ENCODE measurements around the gene RAB1A. TPM values are rescaled to one million over a fixed set of nuclear protein-coding genes. Genes with fewer than 3 reads are reported as not detected.

The RAB1A gene
- total and polyA plus RNA-seq, 2 of the 13 experiments (the other 11 are each of a cell fraction or from before 2014, with no cell fraction given) = 206 to 226 TPM

DNA sequence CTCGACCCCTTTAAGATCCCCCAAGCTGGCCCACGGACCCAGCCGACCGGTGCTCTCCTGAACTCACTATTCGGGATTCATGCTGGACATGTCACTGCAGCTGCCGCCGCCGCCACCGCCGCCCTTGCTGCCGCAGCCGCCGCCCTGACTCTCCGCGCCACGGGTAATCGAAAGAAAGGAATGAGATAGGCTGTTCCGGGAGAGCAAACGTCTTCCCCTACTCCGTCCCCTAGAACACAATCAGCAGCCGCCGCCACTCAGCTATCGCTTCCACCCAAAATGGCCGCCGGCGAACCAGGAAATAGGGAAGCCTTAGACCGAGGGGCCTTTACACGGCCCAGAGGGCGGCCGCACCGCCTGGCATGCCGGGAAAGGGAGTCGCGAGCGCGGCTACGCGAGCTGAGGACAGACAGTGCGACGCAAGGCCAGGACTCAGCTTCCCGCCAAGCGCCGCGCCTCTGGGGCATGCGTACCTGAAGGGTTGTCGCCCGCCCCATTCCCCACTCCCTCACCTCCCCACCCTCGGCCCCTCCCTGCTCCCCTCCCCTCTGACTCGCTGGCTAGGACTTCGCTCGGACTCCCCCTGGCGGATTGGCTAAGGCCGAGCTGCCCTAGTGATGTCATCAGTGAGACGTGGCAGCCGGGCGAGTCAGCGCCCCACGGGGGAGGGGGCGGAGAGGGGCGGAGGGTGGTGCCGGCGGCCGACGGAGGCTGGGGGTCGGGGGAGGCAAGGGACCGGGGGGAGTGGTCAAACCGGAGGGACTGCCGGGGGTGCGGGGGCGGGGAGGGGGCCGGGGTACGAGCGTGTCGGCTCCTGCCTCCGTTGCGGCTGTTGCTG is at the start of gene RAB1A (continued):
- TF ChIP-seq, protein P1, sequence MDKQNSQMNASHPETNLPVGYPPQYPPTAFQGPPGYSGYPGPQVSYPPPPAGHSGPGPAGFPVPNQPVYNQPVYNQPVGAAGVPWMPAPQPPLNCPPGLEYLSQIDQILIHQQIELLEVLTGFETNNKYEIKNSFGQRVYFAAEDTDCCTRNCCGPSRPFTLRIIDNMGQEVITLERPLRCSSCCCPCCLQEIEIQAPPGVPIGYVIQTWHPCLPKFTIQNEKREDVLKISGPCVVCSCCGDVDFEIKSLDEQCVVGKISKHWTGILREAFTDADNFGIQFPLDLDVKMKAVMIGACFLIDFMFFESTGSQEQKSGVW (CRISPR knock-in tag; IDR thresholded peaks at IDR 0.05; ENCODE audit: borderline replicate concordance) = no peak
- TF ChIP-seq GTF3A (CRISPR knock-in tag; conservative IDR thresholded peaks at IDR 0.05) (peak; percentile 20; the same call in 1 of the 2 replicates), NFRKB (IDR thresholded peaks at IDR 0.05) (peak; percentile 95), ZNF468 (CRISPR knock-in tag; IDR thresholded peaks at IDR 0.05) (no peak), ZNF296 (CRISPR knock-in tag; conservative IDR thresholded peaks at IDR 0.05) (no peak), ZNF234 (CRISPR knock-in tag; conservative IDR thresholded peaks at IDR 0.05) (no peak), KLF6 (CRISPR knock-in tag; IDR thresholded peaks at IDR 0.05) (no peak; the same call in 1 of the 2 replicates), TMF1 (CRISPR knock-in tag; IDR thresholded peaks at IDR 0.05; ENCODE audit: low read depth) (no peak), IRF2 (CRISPR knock-in tag; IDR thresholded peaks at IDR 0.05) (peak; percentile 95)
- TF ChIP-seq, protein P2, sequence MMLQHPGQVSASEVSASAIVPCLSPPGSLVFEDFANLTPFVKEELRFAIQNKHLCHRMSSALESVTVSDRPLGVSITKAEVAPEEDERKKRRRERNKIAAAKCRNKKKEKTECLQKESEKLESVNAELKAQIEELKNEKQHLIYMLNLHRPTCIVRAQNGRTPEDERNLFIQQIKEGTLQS (CRISPR knock-in tag; IDR thresholded peaks at IDR 0.05) = peak; percentile 59
- TF ChIP-seq, protein P3, sequence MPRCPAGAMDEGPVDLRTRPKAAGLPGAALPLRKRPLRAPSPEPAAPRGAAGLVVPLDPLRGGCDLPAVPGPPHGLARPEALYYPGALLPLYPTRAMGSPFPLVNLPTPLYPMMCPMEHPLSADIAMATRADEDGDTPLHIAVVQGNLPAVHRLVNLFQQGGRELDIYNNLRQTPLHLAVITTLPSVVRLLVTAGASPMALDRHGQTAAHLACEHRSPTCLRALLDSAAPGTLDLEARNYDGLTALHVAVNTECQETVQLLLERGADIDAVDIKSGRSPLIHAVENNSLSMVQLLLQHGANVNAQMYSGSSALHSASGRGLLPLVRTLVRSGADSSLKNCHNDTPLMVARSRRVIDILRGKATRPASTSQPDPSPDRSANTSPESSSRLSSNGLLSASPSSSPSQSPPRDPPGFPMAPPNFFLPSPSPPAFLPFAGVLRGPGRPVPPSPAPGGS (CRISPR knock-in tag; IDR thresholded peaks at IDR 0.05) = peak; percentile 92
- TF ChIP-seq, protein P4, sequence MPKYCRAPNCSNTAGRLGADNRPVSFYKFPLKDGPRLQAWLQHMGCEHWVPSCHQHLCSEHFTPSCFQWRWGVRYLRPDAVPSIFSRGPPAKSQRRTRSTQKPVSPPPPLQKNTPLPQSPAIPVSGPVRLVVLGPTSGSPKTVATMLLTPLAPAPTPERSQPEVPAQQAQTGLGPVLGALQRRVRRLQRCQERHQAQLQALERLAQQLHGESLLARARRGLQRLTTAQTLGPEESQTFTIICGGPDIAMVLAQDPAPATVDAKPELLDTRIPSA (CRISPR knock-in tag; IDR thresholded peaks at IDR 0.05; ENCODE audit: borderline replicate concordance) = peak; percentile 10; the same call in 1 of the 2 replicates
- TF ChIP-seq, protein P5, sequence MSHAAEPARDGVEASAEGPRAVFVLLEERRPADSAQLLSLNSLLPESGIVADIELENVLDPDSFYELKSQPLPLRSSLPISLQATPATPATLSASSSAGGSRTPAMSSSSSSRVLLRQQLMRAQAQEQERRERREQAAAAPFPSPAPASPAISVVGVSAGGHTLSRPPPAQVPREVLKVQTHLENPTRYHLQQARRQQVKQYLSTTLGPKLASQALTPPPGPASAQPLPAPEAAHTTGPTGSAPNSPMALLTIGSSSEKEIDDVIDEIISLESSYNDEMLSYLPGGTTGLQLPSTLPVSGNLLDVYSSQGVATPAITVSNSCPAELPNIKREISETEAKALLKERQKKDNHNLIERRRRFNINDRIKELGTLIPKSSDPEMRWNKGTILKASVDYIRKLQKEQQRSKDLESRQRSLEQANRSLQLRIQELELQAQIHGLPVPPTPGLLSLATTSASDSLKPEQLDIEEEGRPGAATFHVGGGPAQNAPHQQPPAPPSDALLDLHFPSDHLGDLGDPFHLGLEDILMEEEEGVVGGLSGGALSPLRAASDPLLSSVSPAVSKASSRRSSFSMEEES (CRISPR knock-in tag; IDR thresholded peaks at IDR 0.05) = no peak; the same call in 1 of the 2 replicates
- TF ChIP-seq, protein P6, sequence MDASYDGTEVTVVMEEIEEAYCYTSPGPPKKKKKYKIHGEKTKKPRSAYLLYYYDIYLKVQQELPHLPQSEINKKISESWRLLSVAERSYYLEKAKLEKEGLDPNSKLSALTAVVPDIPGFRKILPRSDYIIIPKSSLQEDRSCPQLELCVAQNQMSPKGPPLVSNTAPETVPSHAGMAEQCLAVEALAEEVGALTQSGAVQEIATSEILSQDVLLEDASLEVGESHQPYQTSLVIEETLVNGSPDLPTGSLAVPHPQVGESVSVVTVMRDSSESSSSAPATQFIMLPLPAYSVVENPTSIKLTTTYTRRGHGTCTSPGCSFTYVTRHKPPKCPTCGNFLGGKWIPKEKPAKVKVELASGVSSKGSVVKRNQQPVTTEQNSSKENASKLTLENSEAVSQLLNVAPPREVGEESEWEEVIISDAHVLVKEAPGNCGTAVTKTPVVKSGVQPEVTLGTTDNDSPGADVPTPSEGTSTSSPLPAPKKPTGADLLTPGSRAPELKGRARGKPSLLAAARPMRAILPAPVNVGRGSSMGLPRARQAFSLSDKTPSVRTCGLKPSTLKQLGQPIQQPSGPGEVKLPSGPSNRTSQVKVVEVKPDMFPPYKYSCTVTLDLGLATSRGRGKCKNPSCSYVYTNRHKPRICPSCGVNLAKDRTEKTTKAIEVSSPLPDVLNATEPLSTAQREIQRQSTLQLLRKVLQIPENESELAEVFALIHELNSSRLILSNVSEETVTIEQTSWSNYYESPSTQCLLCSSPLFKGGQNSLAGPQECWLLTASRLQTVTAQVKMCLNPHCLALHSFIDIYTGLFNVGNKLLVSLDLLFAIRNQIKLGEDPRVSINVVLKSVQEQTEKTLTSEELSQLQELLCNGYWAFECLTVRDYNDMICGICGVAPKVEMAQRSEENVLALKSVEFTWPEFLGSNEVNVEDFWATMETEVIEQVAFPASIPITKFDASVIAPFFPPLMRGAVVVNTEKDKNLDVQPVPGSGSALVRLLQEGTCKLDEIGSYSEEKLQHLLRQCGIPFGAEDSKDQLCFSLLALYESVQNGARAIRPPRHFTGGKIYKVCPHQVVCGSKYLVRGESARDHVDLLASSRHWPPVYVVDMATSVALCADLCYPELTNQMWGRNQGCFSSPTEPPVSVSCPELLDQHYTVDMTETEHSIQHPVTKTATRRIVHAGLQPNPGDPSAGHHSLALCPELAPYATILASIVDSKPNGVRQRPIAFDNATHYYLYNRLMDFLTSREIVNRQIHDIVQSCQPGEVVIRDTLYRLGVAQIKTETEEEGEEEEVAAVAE (CRISPR knock-in tag; IDR thresholded peaks at IDR 0.05; ENCODE audit: borderline replicate concordance) = peak; percentile 89; the same call in 1 of the 2 replicates
- TF ChIP-seq, protein P7, sequence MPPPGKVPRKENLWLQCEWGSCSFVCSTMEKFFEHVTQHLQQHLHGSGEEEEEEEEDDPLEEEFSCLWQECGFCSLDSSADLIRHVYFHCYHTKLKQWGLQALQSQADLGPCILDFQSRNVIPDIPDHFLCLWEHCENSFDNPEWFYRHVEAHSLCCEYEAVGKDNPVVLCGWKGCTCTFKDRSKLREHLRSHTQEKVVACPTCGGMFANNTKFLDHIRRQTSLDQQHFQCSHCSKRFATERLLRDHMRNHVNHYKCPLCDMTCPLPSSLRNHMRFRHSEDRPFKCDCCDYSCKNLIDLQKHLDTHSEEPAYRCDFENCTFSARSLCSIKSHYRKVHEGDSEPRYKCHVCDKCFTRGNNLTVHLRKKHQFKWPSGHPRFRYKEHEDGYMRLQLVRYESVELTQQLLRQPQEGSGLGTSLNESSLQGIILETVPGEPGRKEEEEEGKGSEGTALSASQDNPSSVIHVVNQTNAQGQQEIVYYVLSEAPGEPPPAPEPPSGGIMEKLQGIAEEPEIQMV (CRISPR knock-in tag; IDR thresholded peaks at IDR 0.05; ENCODE audit: low read depth) = peak; percentile 56; the same call in 1 of the 2 replicates
